CD1c-positive myeloid dendritic cell (primary cell): ENCODE measurements around the gene ITGA5.

Source experiments
- DNase-seq: peaks from one replicate; pipeline ENCODE4 v3.0.0-alpha.2; 2016; ENCODE audit errors: extremely low spot score

Gene ITGA5

DNA sequence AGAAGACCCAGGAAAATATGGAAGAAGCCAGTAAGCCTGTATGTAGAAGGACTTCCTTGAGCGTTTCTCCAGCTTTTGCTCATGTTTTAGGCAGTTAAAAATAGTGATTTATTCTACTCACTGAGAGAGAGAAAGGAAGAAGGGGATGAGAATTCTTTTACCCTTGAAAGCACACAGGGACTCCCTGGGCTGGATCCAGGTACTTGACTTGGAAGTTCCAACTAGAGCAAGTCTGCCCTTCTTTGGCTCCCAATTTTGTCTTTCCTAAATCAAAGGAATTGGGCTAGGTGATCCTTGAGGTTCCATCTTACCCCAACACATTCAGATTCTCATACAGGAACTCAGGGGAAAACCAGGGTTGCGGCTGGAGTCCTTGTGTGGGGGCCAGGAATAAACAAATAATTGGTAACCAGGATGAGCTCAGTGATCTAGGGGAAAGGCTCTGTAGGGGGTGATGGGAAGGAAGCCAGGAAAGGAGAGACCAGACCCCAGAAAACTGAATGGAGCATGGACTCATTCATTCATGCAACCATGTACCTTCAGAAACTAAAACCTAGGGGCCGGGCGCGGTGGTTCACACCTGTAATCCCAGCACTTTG lies 11.5 kb upstream of the ITGA5 start:
- DNase-seq, result no peak

DNA sequence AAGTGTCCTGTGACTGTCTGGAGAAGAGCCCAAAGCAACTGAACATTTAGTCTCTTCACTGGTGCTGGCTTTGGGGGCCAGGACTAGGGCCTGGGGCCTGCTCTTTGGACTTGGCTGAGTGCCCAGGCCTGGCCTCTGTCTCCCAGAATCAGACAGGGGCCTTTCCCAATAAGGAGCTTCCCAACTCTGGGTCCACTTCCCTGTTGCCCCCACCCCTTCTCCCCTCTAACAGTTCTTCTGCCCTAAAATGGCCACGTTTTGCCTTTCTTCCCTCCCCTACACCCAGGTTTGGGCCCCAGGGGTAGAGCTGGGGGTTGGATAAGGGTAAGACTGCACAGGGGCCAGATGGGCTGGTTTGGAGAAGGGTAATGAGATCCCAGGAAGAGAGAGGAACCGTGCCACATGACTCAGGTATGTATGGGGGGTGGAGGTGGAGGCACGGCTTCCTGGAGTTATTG lies 10.0 kb upstream of the ITGA5 start:
- DNase-seq, result no peak

- peak; percentile 72 for DNase-seq
Observed at GRCh38 chr12:54428050-54429013, 9.3 kb upstream of the ITGA5 start.

GRCh38 chr12:54427106-54427505 lies 8.0 kb upstream of the ITGA5 start:
- no peak for DNase-seq

- DNase-seq, result no peak
Observed at GRCh38 chr12:54426690-54427089, 7.6 kb upstream of the ITGA5 start.

GRCh38 chr12:54425702-54426101 lies 6.6 kb upstream of the ITGA5 start:
- no peak for DNase-seq

DNA sequence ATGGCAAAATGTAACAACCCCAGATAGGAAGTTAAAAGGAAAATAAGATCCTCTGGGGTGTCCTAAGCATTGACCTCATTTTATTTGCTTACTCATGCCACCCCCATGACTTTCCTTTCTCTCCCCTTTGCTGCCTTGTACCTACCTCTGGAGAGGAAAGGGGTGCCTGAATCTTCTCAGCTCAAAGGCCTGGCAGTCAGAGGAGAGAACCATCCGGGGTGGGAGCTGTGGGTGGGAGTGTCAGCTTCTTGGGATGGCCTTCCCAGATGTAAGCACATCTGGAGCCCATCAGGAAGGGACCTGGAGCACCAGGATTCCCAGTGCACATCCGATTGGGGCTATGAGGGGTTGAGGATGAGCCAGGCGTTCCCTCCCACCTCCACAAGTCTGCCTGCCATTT lies 5.2 kb upstream of the ITGA5 start:
- peak; percentile 28 for DNase-seq

GRCh38 chr12:54423816-54424150 lies 4.7 kb upstream of the ITGA5 start:
- DNase-seq, result no peak

GRCh38 chr12:54421879-54422250 lies 2.8 kb upstream of the ITGA5 start:
- no peak for DNase-seq

DNA sequence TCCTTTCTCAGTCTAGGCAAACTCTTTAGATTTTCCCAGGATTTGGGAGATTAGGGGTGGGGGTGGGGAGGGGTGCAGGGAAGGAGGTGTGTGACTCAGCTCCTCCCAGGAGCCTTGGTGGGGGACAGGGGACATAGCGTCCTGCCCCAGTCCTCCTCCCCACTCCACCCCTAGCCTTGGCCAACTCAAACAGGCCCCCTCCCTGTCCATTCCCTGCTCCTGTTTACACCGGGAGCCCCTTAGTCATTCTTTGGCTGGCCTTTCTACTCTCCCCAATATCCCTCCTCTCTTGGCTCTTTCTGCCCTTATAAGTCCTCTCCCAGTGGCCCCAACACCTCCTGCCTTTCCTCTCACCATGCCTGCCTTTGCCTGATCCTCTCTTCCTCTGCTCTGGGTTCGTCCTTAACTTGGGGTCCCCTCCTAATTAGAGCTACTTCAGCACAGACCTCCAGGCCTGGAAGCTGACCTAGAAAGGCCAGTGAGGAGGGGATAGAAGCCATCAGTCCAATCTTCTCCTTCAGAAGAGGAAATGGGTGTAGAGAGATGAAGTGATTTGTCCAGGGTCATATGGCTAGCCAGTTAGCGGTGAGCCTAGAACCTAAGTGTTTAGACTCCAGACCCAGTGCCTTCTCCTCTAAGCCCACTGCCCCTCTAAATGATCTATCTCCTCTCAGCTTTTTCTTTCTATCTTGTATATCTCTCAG lies 2.3 kb upstream of the ITGA5 start:
- peak; percentile 20 for DNase-seq

- peak; percentile 15 for DNase-seq
Observed at GRCh38 chr12:54420766-54421144, 1.7 kb upstream of the ITGA5 start.

- DNase-seq, result no peak
Observed at GRCh38 chr12:54418441-54419087, 502 bp downstream of the ITGA5 start.

DNA sequence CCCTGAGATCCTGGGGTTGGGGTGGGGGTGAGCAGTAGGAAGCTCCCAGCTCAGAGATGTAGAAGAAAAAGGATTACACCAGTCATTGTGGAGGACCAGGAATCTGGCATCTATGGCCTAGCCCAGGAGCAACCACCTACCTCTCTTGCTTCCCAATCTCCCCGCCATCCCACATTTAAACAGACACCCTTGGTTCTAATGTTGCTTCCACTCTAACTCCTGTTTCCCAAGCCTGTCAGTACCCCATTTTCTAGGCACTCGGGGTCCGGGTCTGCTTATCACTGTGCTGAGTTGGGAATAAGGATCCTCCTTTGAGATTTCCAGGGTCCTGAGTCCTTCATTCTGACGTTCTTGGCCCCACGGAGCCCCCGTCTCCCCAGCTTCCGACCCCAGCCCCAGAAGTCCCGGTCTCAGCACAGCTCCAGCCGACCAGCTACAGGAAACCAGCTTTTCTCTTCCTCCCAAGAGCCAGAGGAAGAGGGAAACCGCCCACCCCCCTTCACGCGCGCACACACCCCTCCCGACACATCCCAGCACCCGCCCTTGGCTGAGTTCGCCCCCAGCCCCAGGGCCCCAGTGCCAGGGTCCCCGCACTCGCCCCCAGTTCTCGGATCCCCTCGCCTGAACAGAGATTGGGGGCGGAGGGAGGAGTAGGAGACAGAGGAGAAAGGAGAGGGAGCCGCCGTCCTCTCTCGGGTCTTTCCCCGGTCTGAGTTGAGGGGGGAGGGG lies 1.2 kb downstream of the ITGA5 start:
- peak; percentile 62 for DNase-seq

GRCh38 chr12:54416687-54417603 lies 2.1 kb downstream of the ITGA5 start:
- DNase-seq, result no peak

GRCh38 chr12:54415221-54415929 lies 3.7 kb downstream of the ITGA5 start:
- DNase-seq, result peak; percentile 30

GRCh38 chr12:54413284-54414190 lies 5.5 kb downstream of the ITGA5 start:
- DNase-seq, result peak; percentile 88

GRCh38 chr12:54412786-54413185 lies 6.3 kb downstream of the ITGA5 start:
- DNase-seq, result no peak

DNA sequence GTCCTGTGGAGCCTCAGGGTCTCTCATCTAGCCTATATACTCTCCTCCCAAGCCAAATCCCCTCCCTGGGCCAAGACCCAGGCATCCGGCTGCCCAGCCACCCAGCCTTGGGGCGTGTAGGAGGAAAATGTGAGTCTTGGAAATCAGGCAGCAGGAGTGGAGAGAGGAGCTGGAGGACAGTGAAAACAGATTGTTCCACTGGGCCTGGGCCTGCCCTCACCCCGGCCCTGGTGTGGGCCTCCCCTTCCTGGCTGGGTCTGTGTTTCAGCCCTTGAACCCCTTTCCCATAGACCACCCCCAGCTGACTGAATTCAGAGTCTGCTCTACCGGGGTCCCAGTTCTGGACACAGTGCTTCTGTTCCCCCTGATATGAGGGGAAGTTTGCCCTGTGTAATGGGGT lies 6.7 kb downstream of the ITGA5 start:
- DNase-seq, result peak; percentile 31
